CD1c-positive myeloid dendritic cell (primary cell): ENCODE measurements around the gene AVPR1B.
"Not testable (repeated sequence)": the region's sequence is repeated elsewhere in the genome, so short reads cannot be mapped to it uniquely, and the experiment has no call there.

Experiments
- DNase-seq: peaks from one replicate; pipeline ENCODE4 v3.0.0-alpha.2; 2016; ENCODE audit errors: extremely low spot score

The AVPR1B gene

DNA sequence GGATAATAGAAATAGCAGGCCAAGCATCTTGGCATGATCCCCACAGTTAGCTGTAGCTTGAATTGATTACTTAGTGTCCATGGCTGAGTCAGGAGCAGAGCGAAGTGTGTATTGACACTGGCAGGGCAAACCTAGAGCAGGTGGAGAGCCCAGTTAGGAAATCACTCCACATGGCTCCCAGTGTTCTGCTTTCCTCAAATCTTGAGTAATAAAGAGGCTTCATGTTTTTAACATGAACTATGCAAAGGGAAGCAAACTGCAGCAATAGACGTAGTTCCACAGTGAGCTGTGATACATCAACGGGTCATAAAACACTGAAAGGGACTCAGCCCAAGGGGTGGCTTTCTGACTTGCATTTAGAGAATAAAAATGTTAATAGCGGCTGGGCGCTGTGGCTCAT lies 35.3 kb downstream of the AVPR1B start:
- DNase-seq: peak; percentile 57

DNA sequence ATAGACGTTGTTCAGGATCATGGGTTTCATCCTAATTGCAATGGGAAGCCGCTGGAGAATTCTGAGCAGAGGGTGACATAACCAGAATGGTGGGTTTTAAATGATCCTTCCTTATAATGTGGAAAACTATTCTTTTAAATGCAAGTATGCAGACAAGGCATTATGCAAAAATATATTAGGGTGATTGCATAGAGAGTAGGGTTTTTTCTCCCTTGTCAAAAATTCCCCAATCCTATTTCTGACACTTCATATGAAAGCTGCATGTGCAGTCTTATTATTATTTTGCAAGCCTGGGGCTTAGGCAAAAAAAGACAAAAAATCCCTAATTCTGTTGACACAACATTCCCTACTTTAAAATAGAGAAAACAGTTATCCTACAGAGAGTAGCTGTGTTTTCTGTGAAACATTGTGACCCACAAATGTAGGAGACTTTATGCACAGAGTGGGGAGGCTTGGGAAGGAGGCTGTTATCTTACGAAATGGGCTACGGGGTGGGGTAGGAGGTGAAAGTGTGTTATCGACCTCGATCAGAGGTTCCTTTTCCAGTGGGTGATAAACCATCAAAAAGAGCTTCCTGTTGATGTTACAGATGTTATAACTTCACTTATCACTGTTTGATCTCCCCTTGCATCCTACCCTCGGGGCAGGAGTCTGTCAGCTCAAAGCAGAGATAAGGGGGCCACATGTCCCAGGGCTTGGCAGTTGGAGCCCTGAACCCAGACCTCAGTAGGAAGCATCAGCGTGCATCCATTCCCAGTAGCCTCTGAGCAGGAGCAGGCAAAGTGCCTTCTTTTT lies 37.0 kb downstream of the AVPR1B start:
- DNase-seq: no peak

DNA sequence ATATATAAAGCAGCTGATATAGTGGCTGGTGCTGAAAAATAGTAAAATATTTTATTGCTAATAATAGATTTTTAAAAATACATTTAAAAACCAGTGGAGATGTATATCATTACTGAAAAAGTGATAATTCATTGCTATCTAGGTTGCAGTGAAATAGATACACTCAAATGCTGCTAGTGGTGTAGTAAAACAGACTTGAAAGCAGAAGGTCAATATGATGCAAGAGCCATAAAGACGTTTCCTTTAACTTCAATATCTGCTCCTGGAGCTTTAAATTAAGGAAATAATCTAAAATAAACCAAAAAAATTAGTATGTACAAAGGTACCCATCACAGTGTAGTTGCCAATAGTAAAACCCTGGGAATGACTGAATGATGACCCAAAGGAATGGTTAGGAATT lies 38.1 kb downstream of the AVPR1B start:
- DNase-seq: no peak

DNA sequence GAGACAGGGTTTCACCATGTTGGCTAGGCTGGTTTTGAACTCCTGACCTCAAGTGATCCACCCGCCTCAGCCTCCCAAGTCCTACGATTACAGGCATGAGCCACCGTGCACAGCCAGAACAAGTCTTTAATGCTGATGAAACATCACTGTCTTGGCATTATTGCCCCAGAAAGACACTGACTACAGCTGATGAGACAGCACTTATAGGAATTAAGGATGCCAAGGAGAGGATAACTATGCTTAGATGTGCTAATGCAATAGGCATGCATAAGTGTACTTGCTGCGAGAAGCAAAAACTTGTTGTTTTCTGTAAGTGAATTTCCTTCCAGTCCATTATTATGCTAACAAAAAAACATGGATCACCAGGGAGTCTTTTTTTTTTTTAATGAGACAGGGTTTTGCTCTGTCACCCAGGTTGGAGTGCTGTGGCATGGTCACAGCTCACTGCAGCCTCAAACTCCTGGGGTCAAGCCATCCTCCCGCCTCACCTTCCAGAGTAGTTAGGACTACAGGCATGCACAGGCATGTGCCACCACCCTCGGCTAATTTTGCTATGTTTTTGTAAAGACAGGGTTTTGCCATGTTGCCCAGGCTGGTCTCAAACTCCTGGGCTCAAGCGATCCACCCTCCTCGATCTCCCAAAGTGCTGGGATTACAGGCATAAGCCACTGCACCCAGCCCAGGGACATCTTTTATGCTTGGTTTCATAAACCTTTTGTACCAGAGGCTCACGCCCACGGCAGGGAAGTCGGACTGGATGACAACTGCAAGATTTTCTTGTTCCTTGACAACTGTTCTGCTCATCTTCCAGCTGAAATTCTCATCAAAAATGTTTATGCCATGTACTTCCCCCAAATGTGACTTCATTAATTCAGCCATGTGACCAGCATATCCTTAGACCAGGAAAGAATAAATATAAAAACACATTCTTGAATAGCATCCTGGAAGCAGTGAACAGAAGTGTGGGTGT lies 41.1 kb downstream of the AVPR1B start:
- DNase-seq: peak; percentile 47

DNA sequence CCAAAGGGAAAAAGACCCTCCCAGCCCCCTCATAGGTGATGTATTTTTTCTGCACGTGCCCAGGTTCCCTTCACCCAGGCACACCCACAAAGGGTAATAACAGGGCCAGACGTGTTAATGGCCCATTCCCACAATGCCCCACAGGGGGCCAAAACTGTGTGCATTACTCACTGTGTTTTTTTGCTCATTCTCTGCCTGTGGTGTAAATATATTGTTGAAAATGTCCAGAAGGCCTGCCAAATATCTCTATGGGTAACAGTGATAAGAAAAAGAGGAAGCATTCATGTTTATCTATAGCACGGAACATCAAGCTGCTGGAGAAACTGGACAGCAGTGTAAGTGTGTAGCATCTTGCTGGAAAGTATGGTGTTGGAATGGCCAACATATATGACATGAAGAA lies 42.3 kb downstream of the AVPR1B start:
- no peak for DNase-seq

DNA sequence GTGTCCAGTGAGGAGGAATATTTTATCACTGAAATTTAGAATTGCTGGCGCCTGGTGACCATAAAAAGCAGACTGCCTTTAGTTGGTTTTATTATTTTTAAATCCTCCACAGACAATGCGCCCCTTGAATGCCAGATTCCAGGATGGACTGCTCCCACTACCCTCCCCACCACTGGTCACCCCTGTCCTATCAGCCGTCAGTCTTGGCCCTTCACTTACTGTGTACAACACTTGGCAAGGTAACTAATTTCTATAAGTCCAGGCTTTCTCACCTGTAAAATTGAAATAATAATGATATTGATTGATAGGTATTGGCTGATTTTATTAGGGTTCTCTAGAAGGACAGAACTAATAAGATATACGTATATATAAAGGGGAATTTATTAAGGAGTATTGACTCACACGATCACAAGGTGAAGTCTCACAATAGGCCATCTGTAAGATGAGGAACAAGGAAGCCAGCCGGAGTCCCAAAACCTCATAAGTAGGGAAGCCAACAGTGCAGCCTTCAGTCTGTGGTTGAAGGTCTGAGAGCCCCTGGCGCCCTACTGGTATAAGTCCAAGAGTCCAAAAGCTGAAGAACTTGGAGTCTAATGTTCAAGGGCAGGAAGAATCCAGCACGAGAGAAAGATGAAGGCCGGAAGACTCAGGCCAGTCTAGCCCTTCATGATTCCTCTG lies 46.4 kb downstream of the AVPR1B start:
- peak; percentile 38 for DNase-seq

DNA sequence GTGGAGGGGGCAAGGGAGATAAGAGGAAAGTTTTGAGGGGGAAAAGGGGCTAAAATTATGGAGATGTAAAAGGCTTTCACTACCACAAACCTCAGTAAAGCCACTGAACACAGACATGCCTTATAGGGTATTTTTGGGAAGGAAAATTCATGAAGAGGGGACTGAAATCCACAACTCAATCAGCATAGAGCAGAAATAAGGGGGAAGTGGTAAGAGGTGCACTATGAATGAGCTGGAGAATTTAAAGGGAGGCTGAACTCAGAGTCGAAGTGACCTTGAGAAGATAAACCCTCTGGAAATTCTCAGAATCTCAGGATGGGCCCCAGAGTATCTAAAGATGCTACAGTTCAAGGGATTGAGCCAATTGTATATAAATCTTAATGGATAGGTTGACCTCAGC lies 48.9 kb downstream of the AVPR1B start:
- no peak for DNase-seq

DNA sequence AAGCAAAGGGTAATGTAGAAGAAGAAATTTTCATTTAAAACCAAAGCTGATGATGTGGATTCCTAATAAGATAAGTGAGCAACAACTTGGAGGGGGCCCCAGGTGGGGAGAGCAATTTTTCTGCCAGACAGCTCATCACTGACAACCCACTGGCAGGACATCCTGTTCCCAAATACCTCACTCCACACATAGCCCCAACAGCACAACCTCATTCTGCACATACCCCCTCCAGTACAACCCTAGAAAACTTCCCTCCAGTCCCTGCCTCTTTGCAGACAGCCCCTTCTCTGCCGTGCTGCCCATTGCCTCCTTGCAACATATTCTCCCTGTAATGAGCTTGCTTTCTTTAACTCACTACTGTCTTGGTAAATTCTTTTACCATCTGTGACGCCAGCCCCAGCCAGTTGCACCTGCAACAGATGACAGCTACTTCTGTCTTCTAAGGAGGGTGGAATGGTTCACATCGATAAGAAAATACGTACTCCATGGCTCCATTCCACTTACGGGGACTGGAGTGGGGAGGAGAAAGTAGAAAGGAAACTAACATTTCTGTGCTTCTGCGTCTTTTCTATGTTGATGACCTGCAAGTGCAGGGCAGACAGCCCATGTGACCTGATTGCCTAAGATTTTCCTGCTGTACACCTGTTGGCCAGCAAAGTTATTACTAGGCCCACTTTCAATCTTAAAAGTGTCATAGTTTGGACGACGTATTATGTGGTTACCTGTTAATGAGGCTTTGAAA lies 49.5 kb downstream of the AVPR1B start:
- DNase-seq: no peak

DNA sequence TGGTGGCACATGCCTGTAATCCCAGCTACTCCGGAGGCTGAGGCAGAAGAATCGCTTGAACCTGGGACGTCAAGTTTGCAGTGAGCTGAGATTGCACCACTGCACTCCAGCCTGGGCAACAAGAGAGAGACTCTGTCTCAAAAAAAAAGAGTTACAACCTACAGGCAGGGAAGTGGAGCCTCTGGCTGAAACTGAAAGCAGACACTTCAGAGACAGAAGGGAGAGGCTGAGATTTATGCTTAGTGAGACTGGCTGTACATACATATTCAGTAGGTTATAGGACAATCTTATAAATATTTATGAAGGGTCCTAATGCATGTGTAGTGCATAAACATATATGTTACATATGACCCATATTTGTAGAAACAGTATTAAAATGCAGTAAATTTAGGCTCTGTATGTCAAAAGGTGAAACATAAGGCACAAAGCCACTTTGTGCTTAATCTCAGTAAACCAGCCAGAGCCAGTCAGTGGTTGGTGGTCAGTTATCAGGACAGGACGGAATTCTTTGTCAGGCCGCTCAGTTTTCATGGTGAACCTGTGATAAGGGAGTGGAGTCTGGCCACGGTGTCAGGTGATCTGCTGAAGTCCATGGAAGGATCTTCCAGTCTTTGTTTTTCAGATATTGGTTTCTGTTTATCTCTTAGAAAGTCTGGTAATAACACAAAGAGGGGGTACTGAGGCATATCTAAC lies 50.6 kb downstream of the AVPR1B start:
- peak; percentile 35 for DNase-seq

DNA sequence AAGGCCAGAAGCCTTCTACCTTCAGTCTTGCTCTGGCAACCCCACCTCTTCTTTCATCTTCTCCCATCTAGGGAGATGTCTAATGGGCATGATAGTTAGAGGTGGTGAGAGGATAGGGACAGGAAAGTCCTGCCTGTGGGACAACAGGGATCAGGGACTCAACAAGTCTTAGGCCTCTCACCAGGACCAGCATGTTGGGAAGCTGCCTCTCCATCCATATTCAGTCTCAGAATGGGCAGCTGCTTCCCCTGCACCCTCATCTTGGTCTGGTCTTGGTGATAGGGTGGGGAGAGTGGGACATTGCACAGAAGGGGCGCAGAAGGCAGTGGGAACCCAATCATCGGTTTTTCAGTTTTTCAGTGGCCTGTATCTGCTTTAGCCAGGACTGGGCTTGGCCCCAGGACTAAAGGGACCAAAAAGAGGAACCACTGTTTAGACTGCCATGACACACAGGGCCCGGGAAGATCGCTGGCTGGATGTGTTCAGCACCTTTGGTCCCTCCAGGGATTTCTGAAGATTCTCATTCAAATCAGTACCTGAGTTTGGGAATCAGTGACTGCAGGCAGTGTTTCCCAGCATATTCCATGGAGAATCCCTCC lies 51.5 kb downstream of the AVPR1B start:
- DNase-seq: no peak

DNA sequence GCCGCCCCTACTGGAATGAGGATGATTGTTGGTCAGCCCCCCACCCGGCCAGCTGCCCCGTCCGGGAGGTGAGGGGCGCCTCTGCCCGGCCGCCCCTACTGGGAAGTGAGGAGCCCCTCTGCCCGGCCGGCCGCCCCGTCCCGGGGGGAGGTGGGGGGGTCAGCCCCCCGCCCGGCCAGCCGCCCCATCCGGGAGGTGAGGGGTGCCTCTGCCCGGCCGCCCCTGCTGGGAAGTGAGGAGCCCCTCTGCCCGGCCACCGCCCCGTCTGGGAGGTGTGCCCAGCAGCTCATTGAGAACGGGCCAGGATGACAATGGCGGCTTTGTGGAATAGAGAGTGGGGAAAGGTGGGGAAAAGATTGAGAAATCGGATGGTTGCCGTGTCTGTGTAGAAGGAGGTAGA lies 52.7 kb downstream of the AVPR1B start:
- DNase-seq: not testable (repeated sequence)

DNA sequence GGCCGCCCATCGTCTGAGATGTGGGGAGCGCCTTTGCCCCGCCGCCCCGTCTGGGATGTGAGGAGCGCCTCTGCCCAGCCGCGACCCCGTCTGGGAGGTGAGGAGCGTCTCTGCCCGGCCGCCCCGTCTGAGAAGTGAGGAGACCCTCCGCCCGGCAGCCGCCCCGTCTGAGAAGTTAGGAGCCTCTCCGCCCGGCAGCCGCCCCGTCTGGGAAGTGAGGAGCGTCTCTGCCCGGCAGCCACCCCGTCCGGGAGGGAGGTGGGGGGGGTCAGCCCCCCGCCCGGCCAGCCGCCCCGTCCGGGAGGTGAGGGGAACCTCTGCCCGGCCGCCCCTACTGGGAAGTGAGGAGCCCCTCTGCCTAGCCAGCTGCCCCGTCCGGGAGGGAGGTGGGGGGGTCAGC lies 53.2 kb downstream of the AVPR1B start:
- not testable (repeated sequence) for DNase-seq

DNA sequence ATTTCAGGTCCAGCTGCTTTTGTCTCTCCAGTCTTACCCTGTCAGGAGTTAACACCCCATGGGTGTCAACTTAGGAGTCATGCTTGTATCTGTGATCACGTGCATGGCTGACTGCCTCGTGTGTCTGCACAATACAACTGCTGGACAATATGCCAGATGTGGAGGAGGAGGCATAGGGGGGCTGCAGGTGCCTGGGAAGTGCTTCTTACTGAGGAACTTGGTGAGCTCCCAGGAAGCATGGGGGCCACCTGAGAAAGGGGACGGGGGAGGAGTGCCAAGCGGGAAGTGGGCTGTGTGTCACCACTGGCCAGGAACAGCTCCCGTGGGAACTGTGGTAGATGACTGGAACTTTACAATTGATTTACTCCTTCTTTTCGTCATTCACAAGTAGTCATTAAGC lies 54.7 kb downstream of the AVPR1B start:
- no peak for DNase-seq

DNA sequence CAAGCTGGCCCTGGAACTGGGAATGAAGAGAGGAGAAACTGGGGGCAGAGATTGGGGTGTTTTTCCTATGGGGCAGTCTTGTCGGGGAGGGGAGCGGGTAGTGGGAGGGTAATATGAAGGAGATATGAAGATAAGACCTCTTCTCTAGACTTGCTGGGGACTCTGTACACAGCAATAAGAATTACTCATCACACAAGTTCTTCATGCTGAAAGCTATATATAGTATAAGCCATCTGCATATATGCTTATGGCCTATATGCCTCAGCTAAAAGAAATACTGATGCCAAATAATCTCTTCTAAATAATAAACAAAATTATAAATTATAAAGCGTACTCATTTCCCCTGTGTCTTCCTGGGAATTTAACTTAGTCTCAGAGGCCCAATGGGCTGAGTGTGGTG lies 56.3 kb downstream of the AVPR1B start:
- no peak for DNase-seq
